ENCODE results near the gene ZBTB16.

DNA sequence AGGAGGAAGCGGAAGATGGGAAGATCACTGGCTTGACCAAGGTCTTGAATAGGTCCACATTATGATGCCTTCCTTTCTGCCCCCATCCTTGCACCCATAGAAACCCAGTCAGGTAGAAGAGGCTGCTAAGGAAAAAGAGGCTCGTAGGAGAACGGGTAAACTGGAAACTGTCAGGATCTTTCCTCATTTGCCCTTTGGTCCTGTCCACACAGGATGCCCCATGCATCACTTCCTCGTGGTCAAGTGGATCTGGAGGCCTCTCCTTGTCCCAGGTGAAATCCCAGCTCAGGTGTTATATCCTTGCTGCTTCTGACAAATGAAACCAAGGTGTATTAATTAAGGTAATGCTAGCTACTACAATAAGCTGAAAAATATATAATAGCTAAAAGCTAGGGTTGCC lies 8.0 kb upstream of the ZBTB16 start:
- no peak for TF ChIP-seq POLR2AphosphoS5 (IDR thresholded peaks at IDR 0.05; ENCODE audit: insufficient read depth, low read depth, low read length)
- no peak for TF ChIP-seq POLR2A (IDR thresholded peaks at IDR 0.05; ENCODE audit: low read depth, low read length)
- no peak for TF ChIP-seq CTCF (IDR thresholded peaks at IDR 0.05; ENCODE audit: extremely low read depth in 1 of 2, insufficient read depth in 1 of 2, low read depth in 1 of 2, low read length in 2 of 2)
- TF ChIP-seq EZH2 (IDR thresholded peaks at IDR 0.05; ENCODE audit: borderline replicate concordance, low read depth, low read length, severe bottlenecking): no peak
- no peak for TF ChIP-seq FOS (IDR thresholded peaks at IDR 0.05; ENCODE audit: borderline replicate concordance, insufficient read depth, low read length)
- no peak for TF ChIP-seq MAX (IDR thresholded peaks at IDR 0.05; ENCODE audit: insufficient read depth, insufficient read length)
- no peak for TF ChIP-seq JUN (IDR thresholded peaks at IDR 0.05; ENCODE audit: borderline replicate concordance, insufficient read depth, insufficient read length, low read depth)
- TF ChIP-seq MYC (IDR thresholded peaks at IDR 0.05; ENCODE audit: low read depth, low read length): no peak

Measured in endothelial cell of umbilical vein (primary cell).